LHCN-M2 (cell line): ENCODE measurements around the gene GPHA2. TPM values are rescaled to one million over a fixed set of nuclear protein-coding genes. Genes with fewer than 3 reads are reported as not detected.

Experiments used
- DNase-seq: peaks from one replicate; pipeline ENCODE4 v3.0.0-alpha.2; 2012; ENCODE audit warnings: low read depth
- total RNA-seq: library from RNA; depleted of rRNA; stranded (reverse); fragments of >200 nt; gene quantifications from 2 replicates; pipeline ENCODE4 v1.2.3, GENCODE V29; 2014; rRNA removed

Gene GPHA2
- total RNA-seq, 1 experiment from 2014 or later: not detected

DNA sequence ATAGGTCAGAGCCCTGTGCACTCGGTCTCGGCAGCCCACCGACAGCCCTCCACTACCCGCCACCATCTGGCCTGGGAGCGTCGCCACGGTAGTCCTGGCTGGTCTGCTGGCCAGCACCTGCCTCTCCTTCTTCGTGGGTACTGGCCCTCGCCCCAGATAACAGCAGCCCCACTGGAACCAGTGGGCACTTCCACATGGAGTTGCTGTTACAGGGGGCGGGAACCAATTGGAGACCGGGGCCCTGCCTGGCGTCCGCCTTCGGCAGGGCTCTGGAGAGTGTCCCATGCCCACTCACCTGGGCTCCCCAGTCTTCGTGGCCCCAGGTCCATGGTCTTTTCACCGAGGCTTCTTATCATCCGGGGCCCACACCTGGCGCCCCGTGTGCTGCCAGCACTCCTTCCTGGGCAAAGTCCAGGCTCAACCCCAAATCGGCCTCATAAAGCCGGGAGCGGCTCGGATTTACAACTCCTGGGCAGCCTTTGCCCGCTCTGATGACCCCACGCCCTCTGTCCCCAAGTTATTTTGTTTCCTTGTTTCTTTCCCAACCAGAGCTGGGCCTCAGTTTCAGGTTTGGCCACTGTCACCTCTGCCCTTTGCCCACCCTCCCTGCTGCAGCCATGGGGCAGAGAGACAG lies 44.4 kb downstream of the GPHA2 start:
- no peak for DNase-seq

- DNase-seq: no peak
Measured at GRCh38 chr11:64890522-64890939, 45.2 kb downstream of the GPHA2 start.

DNA sequence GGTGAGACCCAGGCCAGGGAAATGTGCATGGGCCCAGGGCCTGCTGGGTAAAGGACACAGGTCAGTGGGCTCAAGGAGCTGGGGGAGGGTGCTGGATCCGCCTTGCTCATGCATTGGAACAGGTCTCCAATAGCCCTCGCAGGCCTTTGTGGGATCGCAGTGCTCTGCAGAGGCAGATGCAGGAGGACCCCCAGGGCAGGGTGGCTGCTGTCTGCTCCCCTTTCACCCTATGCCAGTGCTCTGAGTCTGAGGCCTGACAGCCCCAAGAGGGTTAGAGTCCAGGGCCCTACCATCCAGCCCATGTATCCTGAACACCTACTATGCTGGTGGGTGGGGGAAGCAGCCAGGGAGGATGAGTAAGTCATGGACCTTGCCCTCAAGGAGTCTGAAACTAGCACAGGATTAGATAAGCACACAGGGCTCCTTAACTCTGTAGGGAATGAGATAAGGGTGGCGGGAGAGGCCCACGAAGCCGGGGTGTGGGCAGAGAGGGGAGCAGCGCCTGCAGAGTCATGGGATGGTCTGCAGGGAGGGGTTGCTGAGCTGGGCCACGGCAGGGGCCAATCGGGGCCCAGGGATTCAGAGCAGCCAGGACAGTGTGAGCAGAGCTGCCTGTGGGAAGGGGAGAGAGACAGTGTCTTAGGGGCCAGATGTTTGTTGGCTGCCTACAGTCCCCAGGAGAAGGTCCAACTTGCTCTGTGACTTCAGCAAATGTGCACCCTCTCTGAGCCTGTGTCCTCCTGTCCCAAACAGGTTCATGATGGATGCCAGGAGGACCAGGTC lies 46.8 kb downstream of the GPHA2 start:
- no peak for DNase-seq

DNA sequence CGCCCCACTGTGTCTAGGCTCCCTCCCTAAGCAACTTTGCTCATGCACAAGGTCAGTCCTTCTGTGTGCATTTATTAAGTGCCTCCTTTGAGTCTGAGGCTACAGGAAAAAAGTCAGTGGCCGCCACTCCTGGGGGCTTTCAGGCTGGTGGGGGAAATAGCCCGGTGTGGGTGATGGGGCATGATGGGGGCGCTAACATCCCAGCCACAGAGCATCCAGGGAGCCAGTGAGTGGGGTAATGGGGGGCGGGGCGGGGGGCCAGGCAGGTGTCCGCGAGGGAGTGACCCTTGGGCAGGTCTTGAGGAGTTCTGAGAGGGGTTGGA lies 47.3 kb downstream of the GPHA2 start:
- DNase-seq: no peak

GRCh38 chr11:64887757-64888405 lies 47.8 kb downstream of the GPHA2 start:
- DNase-seq: peak; percentile 29

DNA sequence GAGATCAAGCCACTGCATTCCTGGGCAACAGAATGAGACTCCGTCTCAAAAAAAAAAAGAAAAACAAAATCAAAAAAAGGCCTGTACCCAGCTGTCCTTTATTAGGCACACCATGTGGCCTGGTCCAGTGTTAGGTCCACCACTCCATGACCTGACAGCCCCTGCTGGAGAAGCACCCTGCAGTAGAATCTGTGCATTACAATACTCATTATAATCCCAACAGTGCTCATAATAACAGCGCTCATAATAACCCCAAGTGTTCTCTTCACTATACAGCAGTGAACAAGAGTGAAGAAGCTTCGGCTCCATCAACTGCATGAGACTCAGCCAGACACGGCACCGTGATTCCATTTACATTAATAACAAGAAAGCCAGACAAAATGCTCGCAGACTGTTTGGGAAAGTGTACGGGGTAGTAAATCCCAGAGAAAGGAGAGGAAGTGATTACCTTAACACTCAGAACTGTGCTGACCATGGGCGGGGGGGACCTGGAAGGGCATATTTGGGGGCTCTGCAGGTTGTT lies 48.4 kb downstream of the GPHA2 start:
- DNase-seq: no peak

- DNase-seq: peak; percentile 43
Measured at GRCh38 chr11:64885367-64886286, 50.1 kb downstream of the GPHA2 start.

Other genes starting within 250 kb of the GPHA2 start
- 34.0 and 50.4 TPM in 2 replicates for gene NRXN2, start 212.7 kb downstream of the GPHA2 start, total RNA-seq
- 0.23 TPM in 1 of 2 replicates, not detected in the other for gene RASGRP2, start 191.8 kb downstream of the GPHA2 start, total RNA-seq
- not detected in 2 replicates for gene PYGM, start 175.9 kb downstream of the GPHA2 start, total RNA-seq
- gene SF1, start 157.4 kb downstream of the GPHA2 start, total RNA-seq: 124 and 158 TPM in 2 replicates
- gene MAP4K2, start 132.7 kb downstream of the GPHA2 start, total RNA-seq: 10.8 and 11.3 TPM in 2 replicates
- gene MEN1, start 125.3 kb downstream of the GPHA2 start, total RNA-seq: 19.8 and 25.3 TPM in 2 replicates
- gene CDC42BPG, start 91.2 kb downstream of the GPHA2 start, total RNA-seq: 0.11 TPM in 1 of 2 replicates, not detected in the other
- 73.5 and 84.6 TPM in 2 replicates for gene EHD1, start 57.3 kb downstream of the GPHA2 start, total RNA-seq
- gene ATG2A, start 18.7 kb downstream of the GPHA2 start, total RNA-seq: 17.7 and 22.9 TPM in 2 replicates
- gene PPP2R5B, start 11.2 kb downstream of the GPHA2 start, total RNA-seq: 19.2 and 27.3 TPM in 2 replicates
- gene MAJIN, start 36.2 kb upstream of the GPHA2 start, total RNA-seq: not detected in 2 replicates
- gene BATF2, start 61.1 kb upstream of the GPHA2 start, total RNA-seq: 0.19 and 0.40 TPM in 2 replicates
- 102 and 115 TPM in 2 replicates for gene ARL2, start 78.3 kb upstream of the GPHA2 start, total RNA-seq
- gene SNX15, start 91.5 kb upstream of the GPHA2 start, total RNA-seq: 15.2 and 16.0 TPM in 2 replicates
- gene SAC3D1, start 105.3 kb upstream of the GPHA2 start, total RNA-seq: 21.7 and 23.5 TPM in 2 replicates
- not detected in 2 replicates for gene NAALADL1, start 122.7 kb upstream of the GPHA2 start, total RNA-seq
- gene CDCA5, start 148.1 kb upstream of the GPHA2 start, total RNA-seq: 48.0 and 62.1 TPM in 2 replicates
- 55.7 and 59.9 TPM in 2 replicates for gene ZFPL1, start 148.3 kb upstream of the GPHA2 start, total RNA-seq
- 111 and 174 TPM in 2 replicates for gene VPS51, start 160.3 kb upstream of the GPHA2 start, total RNA-seq
- gene TM7SF2, start 176.0 kb upstream of the GPHA2 start, total RNA-seq: 0.96 and 3.3 TPM in 2 replicates
- 13.7 and 20.9 TPM in 2 replicates for gene ZNHIT2, start 181.8 kb upstream of the GPHA2 start, total RNA-seq
- gene FAU, start 186.2 kb upstream of the GPHA2 start, total RNA-seq: 246 and 445 TPM in 2 replicates
- 58.5 and 68.3 TPM in 2 replicates for gene MRPL49, start 186.4 kb upstream of the GPHA2 start, total RNA-seq
- gene SYVN1, start 198.6 kb upstream of the GPHA2 start, total RNA-seq: 14.6 and 18.3 TPM in 2 replicates
- not detected in 2 replicates for gene SPDYC, start 234.3 kb upstream of the GPHA2 start, total RNA-seq
- gene CAPN1, start 246.0 kb upstream of the GPHA2 start, total RNA-seq: 125 and 141 TPM in 2 replicates